GM12878 (cell line): ENCODE data around the gene WNK1. TPM values are rescaled to one million over a fixed set of nuclear protein-coding genes. Genes with fewer than 3 reads are reported as not detected.

Experiments used
- ATAC-seq: fragments of 200-7000 bp; cut with Tn5 transposase; 3 replicates; pipeline ENCODE4 v1.9.1; 2020; ENCODE audit warnings: mild to moderate bottlenecking, moderate library complexity
- BruUV-seq: library from RNA; stranded (reverse); fragments of 400-500 nt; replicated peaks from 2 replicates; lab custom pipeline; 2021; lab: Mats Ljungman, UMichigan
- CTCF ChIA-PET: fragments of 300-600 bp; sonication (Branson Sonifier 250); formaldehyde crosslinking; extraction: SDS; loops from one replicate; lab custom pipeline; 2021; ENCODE audit warnings: inconsistent platforms; lab: Yijun Ruan, JAX
- POLR2A ChIA-PET: fragments of 350-600 bp; formaldehyde crosslinking; extraction: SDS; loops from one replicate; lab custom pipeline; 2021; ENCODE audit warnings: inconsistent platforms; lab: Charles Lee
- RAD21 ChIA-PET: fragments of 300-600 bp; sonication (Branson Sonifier 250); formaldehyde crosslinking; loops from one replicate; lab custom pipeline; 2023; ENCODE audit warnings: antibody characterized with exemption; ENCODE audit not compliant: unreplicated experiment; lab: Charles Lee
- SMC1A ChIA-PET: fragments of 300-600 bp; sonication (Branson Sonifier 250); formaldehyde crosslinking; loops from one replicate; lab custom pipeline; 2023; ENCODE audit not compliant: unreplicated experiment, uncharacterized antibody; lab: Charles Lee
- DNase-seq: peaks from one replicate; pipeline ENCODE4 v3.0.0-alpha.2; 2011; ENCODE audit warnings: low read depth, low spot score
- FAIRE-seq: peaks from 3 replicates; lab custom pipeline; 2011; peaks lifted over from hg19 to GRCh38; lab: Jason Lieb, UNC
- H2AFZ ChIP-seq: 2 replicates; pipeline ENCODE4 v1.6.0; 2011; ENCODE audit warnings: low read depth, low read length, control low read depth; ENCODE audit not compliant: control insufficient read depth
- H3K27ac ChIP-seq: 2 replicates; pipeline ENCODE4 v1.5.1; 2011; ENCODE audit warnings: control low read depth; ENCODE audit not compliant: control insufficient read depth, insufficient read depth
- H3K27me3 ChIP-seq, 2 experiments: replicated peaks in 1 of 2; 2 replicates each; pipeline versions ENCODE4 v1.6.0 to v1.6.1; 2011; ENCODE audit warnings: low read length in 1 of 2; ENCODE audit not compliant: control insufficient read depth in 2 of 2, insufficient read depth in 2 of 2
- H3K36me3 ChIP-seq, 2 experiments: 2 replicates each; pipeline ENCODE4 v1.5.1; 2011; ENCODE audit warnings: low read length in 1 of 2; ENCODE audit not compliant: control insufficient read depth in 2 of 2, insufficient read depth in 2 of 2
- H3K4me1 ChIP-seq: 2 replicates; pipeline ENCODE4 v1.6.1; 2011; ENCODE audit warnings: mild to moderate bottlenecking, low read length, moderate library complexity, mixed read lengths; ENCODE audit not compliant: control insufficient read depth, insufficient read depth
- H3K4me2 ChIP-seq: 2 replicates; pipeline ENCODE4 v1.6.0; 2011; ENCODE audit warnings: control low read depth; ENCODE audit not compliant: control insufficient read depth, insufficient read depth
- H3K4me3 ChIP-seq: fragments of 200-600 bp; sonication (generic); 2 replicates; pipeline ENCODE4 v1.5.1; 2016
- H3K79me2 ChIP-seq: 2 replicates; pipeline ENCODE4 v1.6.0; 2011; ENCODE audit warnings: low read length; ENCODE audit not compliant: control insufficient read depth, insufficient read depth
- H3K9ac ChIP-seq: 2 replicates; pipeline ENCODE4 v1.8.0; 2011; ENCODE audit warnings: low read length, control low read depth, mixed read lengths; ENCODE audit not compliant: control insufficient read depth, insufficient read depth
- H3K9me3 ChIP-seq: replicated peaks from 3 replicates; pipeline ENCODE4 v1.5.1; 2011; ENCODE audit warnings: mild to moderate bottlenecking, low read length; ENCODE audit not compliant: control insufficient read depth, insufficient read depth
- H4K20me1 ChIP-seq: 2 replicates; pipeline ENCODE4 v1.6.0; 2011; ENCODE audit not compliant: control insufficient read depth, insufficient read depth
- BCL3 ChIP-seq: IDR thresholded peaks from 2 replicates; pipeline ENCODE4 v1.6.1; 2011; ENCODE audit warnings: borderline replicate concordance, low read depth, mild to moderate bottlenecking, moderate library complexity, low read length; ENCODE audit not compliant: insufficient read depth, poor library complexity, severe bottlenecking
- CHD1 ChIP-seq: IDR thresholded peaks from 2 replicates; pipeline ENCODE4 v1.6.1; 2012; ENCODE audit warnings: low read depth, low read length, improper control_type of control experiment
- ETV6 ChIP-seq, 2 experiments: fragments of 450-650 bp in 1 of 2; IDR thresholded peaks in 1 of 2; conservative IDR thresholded peaks in 1 of 2; 2 replicates each; pipeline ENCODE4 v1.6.1; 2014; ENCODE audit warnings: antibody characterized with exemption in 1 of 2, borderline replicate concordance in 1 of 2, low read depth in 1 of 2, mild to moderate bottlenecking in 1 of 2, moderate library complexity in 1 of 2
- KLF5 ChIP-seq: fragments of 450-650 bp; IDR thresholded peaks from 2 replicates; pipeline ENCODE4 v1.6.1; 2014; ENCODE audit warnings: mild to moderate bottlenecking; ENCODE audit not compliant: partially characterized antibody
- POLR2AphosphoS5 ChIP-seq: IDR thresholded peaks from 2 replicates; pipeline ENCODE4 v1.6.1; 2011; ENCODE audit warnings: mild to moderate bottlenecking, low read length, inconsistent platforms
- RELA ChIP-seq: fragments of 450-650 bp; IDR thresholded peaks from 2 replicates; pipeline ENCODE4 v1.8.0; 2014; ENCODE audit warnings: borderline replicate concordance; ENCODE audit not compliant: partially characterized antibody
- REST ChIP-seq: IDR thresholded peaks from 2 replicates; pipeline ENCODE4 v1.6.1; 2012; ENCODE audit warnings: mild to moderate bottlenecking, low read depth, low read length
- TBL1XR1 ChIP-seq: IDR thresholded peaks from 2 replicates; pipeline ENCODE4 v1.6.1; 2012; ENCODE audit warnings: low read depth, low read length, improper control_type of control experiment
- WGBS: methylation state at CpG from one replicate; pipeline ENCODE4 v1.1.6; 2016; ENCODE audit warnings: low lambda C conversion rate; ENCODE audit not compliant: insufficient replicate concordance, insufficient coverage; ENCODE audit errors: missing lambda C conversion rate; 5-methylcytosine and 5-hydroxymethylcytosine counted together
- in situ Hi-C: fragments of 300-500 bp; cut with MboI; formaldehyde crosslinking; loops from 9 replicates; pipeline ENCODE4 v1.14.3; 2018; ENCODE audit warnings: mixed read lengths
- intact Hi-C: fragments of 100-400 bp; cut with micrococcal nuclease; formaldehyde crosslinking; loops from one replicate; pipeline ENCODE4 v1.14.2; 2022; ENCODE audit not compliant: unreplicated experiment
- polyA plus RNA-seq, 11 experiments: library from polyadenylated mRNA; depleted of rRNA in 4 of 11; unstranded in 6 of 11; stranded (reverse) in 5 of 11; fragments of >200 nt; fragmentation: Nextera tagmentation in 4 of 11; fragmentation: Illumina TruSeq in 1 of 11; extraction: Ambion mirVana in 4 of 11; extraction: Trizol in 1 of 11; gene quantifications; 1 replicate in 1 of 11; 2 replicates in 10 of 11; pipeline versions ENCODE4 v1.2.1 to v1.2.3, GENCODE V29; 2011 to 2016; ENCODE audit warnings: inconsistent platforms in 2 of 11, missing spikeins in 2 of 11, low read depth in 1 of 11
- total RNA-seq, 4 experiments: library from RNA; depleted of rRNA in 3 of 4; stranded (reverse); fragments of >200 nt in 3 of 4; fragmentation: Illumina TruSeq in 1 of 4; extraction: Trizol in 1 of 4; gene quantifications; 2 replicates each; pipeline versions ENCODE4 v1.2.1 to v1.2.3, GENCODE V29; 2013 to 2021

The WNK1 gene
- total and polyA plus RNA-seq, 10 of the 15 experiments (the other 5 are each of a cell fraction or from before 2014, with no cell fraction given) = 9.6 to 151 (median 86.6) TPM

GRCh38 chr12:828726-829395 lies 76.5 kb downstream of the WNK1 start:
- H3K4me2 ChIP-seq = no peak overlapping the region
- ChIA-PET SMC1A (interaction anchor here (0.9 to 1.3 kb wide), 2 partner anchors 9 to 34 kb away, joined by 3 to 4 read pairs; no protein-coding TSS in a partner anchor), POLR2A (no interaction called here), RAD21 (interaction anchor here (0.9 to 1.4 kb wide), 2 partner anchors 15 to 264 kb away, joined by 3 read pairs; no protein-coding TSS in a partner anchor), CTCF (interaction anchor here (0.9 to 1.4 kb wide), 3 partner anchors 13 to 121 kb away, joined by 3 read pairs; partner anchors contain the start of gene RAD52)
- H3K4me3 ChIP-seq = no peak overlapping the region
- no peak for ATAC-seq
- H3K9me3 ChIP-seq = no peaks in the 10 kb centered on the region
- peaks cover 6% of the 10 kb centered on the region; the same call in 1 of the 2 replicates for H3K4me1 ChIP-seq
- TF ChIP-seq TBL1XR1 (no peak), CHD1 (no peak)
- intact Hi-C loops = no loop called here
- H3K36me3 ChIP-seq = peaks cover 7 to 27% of the 10 kb centered on the region in 2 experiments
- no peak for FAIRE-seq
- no peak overlapping the region for H3K27ac ChIP-seq
- peaks cover 32% of the 10 kb centered on the region for H3K79me2 ChIP-seq
- DNase-seq = no peak
- H3K27me3 ChIP-seq = no peaks in the 10 kb centered on the region
- no TSS peak for BruUV-seq
- H4K20me1 ChIP-seq = no peaks in the 10 kb centered on the region
- in situ Hi-C loops = no loop called here
- no peak overlapping the region for H3K9ac ChIP-seq
- H2AFZ ChIP-seq = no peak overlapping the region

GRCh38 chr12:830111-830867 lies 77.9 kb downstream of the WNK1 start:
- RAD21 ChIA-PET = no interaction called here
- in situ Hi-C loops = no loop called here
- no peaks in the 10 kb centered on the region for H3K27me3 ChIP-seq
- H3K9ac ChIP-seq = no peak overlapping the region
- no peak overlapping the region for H3K4me3 ChIP-seq
- H3K36me3 ChIP-seq = peaks cover 12 to 29% of the 10 kb centered on the region in 2 experiments
- H3K27ac ChIP-seq = no peak overlapping the region
- SMC1A ChIA-PET = no interaction called here
- H3K4me1 ChIP-seq = no peaks in the 10 kb centered on the region
- no peak overlapping the region for H2AFZ ChIP-seq
- H3K9me3 ChIP-seq = no peaks in the 10 kb centered on the region
- intact Hi-C loops = no loop called here
- WGBS = 96% methylated on average over 4 of the region's 4 CpGs
- CTCF ChIA-PET = interaction anchor here (0.6 kb wide), 1 partner anchor 389 kb away, joined by 3 read pairs; no protein-coding TSS in a partner anchor
- no peaks in the 10 kb centered on the region for H4K20me1 ChIP-seq
- ATAC-seq (no peak), FAIRE-seq (no peak), DNase-seq (no peak)
- BruUV-seq = no TSS peak
- H3K4me2 ChIP-seq = no peak overlapping the region
- H3K79me2 ChIP-seq = peaks cover 18% of the 10 kb centered on the region
- POLR2A ChIA-PET = no interaction called here
- TF ChIP-seq BCL3 (no peak), ETV6 (conservative IDR thresholded peaks at IDR 0.05 in 1 of 2, IDR thresholded peaks at IDR 0.05 in 1 of 2; ENCODE audit: borderline replicate concordance in 1 of 2, low read depth in 1 of 2) (no peak), RELA (no peak), CHD1 (no peak), REST (no peak), POLR2AphosphoS5 (no peak), KLF5 (no peak)
